ENCODE results near the gene PEX14.
A peak's percentile ranks its signal among the peaks of the same experiment; 100 is the strongest.

The PEX14 gene

DNA sequence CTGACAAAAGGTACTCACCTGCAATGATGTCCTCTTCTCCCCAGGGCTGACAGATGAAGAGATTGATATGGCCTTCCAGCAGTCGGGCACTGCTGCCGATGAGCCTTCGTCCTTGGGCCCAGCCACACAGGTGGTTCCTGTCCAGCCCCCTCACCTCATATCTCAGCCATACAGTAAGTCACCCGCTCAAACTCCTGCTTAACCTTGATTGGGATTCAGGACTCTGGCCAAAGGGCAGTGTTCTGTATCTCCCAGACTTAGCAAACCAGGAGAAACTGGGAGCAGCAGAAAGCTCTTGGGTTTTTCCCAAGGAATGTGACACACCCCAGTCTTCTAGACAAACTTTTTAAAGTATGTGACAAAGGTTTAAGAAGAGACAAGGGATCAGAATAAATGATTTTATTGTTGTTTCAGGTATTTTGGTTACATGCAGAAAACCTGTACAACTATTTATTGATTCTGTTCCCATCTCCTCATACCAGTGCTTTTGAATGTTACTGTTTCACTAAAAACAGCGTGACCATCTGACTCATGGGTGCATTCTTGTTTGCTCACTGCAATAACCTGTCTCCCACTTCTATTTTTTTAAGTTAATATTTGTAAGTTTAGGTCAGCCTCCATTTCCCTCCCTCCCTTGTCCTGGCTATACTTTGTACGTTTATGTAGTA lies 124.6 kb downstream of the PEX14 start:
- DNase-seq: peak; percentile 83

DNA sequence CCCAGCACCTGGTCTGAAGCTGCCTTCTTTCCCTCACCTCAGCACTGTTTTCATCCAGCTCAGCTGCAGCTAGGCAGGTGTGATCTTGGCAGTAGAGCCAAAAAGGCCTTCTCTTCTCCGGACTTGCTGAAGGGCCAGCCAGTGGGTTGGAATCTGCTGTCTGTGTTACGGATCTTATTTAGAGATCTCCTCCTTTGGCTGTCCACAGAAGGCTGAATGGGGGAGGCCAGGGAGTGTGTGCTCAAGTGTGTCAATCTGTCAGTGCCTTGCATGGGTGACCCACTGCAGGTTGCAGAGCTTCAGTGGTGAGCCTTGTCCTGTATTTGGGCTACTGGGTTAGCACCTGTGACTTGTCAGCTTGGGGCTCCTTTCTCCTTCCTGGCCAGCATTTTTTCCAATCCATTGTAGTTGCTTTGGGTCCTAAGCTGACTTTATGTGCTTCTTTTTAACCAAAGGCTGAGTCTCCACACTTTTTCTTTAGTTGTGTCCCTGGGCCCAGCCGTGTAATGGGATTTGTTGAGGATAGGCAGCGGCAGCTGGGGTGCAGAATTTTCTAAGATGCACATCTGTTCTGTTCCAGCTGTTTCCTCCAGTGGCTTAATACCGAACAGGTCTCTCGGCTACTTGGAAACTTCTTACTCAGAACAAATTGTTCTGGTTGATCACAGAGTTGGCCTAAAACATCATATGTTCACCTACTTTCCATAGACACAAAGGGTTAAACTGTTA lies 126.8 kb downstream of the PEX14 start:
- DNase-seq: no peak

DNA sequence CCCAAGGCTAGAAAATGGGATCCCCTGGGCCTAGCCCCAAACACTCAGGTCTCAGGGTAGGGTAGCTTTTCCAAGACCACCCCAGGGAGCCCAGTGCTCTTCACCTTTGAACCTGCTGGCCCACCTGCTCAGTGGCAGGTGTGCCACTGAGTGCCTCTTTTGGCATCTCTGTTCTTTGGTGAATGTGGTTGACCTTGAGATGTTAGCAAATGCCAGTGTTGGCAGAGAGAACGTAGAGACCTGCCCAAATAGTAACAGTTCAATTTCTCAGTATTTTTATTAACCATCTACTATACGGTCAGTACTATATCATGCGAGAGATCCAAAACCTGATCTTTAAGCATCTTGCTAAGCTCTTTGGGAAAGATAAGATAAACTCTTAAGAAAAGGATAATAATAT lies 128.2 kb downstream of the PEX14 start:
- DNase-seq: no peak

GRCh38 chr1:10604966-10605365 lies 130.2 kb downstream of the PEX14 start:
- DNase-seq: no peak

DNA sequence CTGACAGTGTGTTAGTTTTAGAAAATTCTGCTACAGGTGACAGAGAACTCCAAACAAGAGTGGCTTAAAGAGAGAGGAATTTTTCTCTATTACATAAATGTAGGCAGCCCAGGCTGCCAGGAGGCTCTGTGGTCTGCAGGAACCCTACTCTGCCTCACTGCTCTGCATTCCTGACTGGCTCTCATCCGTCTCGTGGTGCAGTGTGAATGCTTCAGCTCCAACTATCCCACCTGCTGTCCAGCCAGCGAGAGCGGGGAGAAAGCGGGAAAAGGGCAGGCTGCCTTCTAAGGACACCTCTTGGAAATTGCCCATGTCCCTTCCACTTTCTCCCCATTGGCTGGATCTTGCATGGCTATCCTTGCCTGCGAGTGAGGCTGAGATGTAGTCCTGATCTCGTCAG lies 131.3 kb downstream of the PEX14 start:
- no peak for DNase-seq

GRCh38 chr1:10607228-10607627 lies 132.5 kb downstream of the PEX14 start:
- DNase-seq: no peak

- no peak for DNase-seq
Measured at GRCh38 chr1:10608690-10609089, 133.9 kb downstream of the PEX14 start.

GRCh38 chr1:10610901-10611600 lies 136.3 kb downstream of the PEX14 start:
- peak; percentile 27 for DNase-seq

DNA sequence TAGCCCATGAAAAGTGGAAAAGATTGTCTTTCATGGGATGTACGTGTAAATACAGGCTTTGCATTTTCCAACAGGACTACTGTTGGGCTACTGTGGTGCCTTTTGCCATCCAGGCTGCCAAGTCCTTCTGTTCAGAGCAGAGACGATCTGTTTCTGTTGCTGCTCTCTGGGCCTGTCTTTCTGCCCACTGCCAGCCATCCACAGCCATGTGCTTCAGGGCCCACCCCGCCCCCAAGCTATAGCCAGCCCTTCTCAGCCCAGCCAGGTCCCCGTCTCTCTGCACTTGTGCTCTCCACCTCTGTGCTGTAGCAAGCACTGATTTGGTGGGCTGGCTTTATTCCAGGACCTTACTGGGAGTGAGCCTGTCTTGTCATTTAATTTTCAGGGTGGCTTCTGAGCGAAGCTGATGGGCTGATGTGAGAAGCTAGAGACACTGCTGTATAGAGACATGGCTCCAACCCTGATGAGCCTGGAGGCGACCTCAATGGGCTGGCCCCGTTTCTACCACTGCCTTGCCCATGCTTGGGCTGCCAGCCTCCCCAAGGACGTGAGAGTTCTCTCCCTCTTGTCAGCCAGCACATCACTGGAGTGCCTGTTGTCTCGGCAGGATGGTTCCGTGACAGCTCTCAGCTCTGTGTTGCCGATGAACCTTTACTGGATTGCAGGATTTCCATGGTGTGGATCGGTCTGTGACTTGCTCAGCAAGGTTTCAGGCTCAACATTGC lies 137.8 kb downstream of the PEX14 start:
- no peak for DNase-seq

DNA sequence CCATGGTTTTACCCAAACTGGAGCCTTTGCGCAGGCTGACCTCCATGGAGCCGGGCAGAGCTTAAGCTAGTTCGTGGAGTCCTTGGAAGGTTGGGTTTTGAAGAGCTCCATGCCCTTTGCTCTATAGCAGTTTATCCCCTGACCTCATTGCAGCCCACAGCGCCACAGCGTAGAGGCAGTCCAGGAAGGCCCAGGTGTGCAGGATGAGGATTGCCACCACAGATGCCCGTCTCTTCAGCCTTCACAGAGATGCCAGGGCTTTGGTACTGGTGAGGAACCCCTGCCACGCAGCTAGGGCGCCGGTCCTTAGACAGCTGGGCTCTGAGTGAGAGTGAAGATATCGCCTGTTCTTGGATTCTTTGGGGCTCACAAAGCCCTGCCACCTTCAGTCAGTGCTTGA lies 138.6 kb downstream of the PEX14 start:
- no peak for DNase-seq

DNA sequence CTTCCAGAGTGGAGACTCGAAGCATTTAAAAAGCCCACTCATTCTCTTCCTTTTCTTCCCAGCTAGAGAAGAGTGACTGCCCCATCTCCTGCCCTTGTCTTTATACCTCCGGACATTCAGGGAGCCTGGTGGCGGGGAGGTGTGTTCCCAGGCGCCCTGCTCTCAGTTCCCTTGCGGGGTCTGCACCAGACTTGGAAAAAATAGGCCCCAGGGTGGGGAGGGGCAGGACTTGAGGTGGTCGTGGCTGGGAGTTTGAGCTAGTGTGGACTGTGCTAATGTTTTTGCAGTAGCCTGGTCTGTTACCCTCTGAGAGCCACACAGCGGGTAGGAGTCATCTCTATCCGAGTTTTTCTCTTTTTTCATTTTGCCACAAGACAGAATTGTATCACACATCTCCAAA lies 139.1 kb downstream of the PEX14 start:
- DNase-seq: no peak

DNA sequence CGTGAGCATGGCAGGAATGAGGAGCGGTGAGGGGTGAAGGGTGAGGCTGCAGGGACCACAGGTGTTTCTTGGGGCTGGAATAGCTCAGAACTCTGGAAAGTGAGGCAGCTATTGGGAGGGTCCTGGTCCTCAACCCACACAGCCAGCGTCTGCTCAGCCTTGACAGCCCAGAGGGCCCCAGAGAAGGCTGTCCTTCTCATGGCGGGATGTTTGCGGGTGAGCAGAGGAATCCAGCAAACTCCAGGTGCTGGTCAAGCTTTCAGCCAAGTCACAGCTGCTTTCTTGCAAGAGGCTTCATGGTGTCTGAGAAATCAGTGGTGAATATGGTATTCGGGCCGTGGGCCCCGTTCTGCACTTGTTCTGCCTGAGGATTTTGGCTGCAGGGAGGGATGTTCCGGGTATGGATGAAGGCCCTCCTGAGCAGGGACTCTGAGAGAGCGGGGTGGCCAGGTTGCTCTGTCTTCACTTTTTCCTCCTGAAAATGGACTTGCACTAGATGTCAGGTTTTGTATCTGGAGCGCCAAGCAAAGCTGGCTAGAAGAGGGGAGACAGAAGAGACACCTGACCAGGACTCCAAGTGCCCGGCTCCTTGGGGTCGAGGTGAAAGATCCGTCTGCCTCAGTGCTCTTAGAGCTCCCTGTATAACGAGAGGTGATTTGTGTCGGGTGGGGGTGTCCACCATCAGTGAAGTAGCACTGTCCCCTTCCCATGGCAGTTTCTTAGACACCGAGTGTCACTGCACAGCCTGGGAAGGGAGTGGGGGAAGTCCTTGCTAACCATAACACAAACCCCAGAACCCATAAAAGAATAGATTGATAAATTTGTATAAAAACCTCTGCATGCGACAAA lies 139.9 kb downstream of the PEX14 start:
- no peak for DNase-seq

GRCh38 chr1:10615332-10615731 lies 140.6 kb downstream of the PEX14 start:
- no peak for DNase-seq

DNA sequence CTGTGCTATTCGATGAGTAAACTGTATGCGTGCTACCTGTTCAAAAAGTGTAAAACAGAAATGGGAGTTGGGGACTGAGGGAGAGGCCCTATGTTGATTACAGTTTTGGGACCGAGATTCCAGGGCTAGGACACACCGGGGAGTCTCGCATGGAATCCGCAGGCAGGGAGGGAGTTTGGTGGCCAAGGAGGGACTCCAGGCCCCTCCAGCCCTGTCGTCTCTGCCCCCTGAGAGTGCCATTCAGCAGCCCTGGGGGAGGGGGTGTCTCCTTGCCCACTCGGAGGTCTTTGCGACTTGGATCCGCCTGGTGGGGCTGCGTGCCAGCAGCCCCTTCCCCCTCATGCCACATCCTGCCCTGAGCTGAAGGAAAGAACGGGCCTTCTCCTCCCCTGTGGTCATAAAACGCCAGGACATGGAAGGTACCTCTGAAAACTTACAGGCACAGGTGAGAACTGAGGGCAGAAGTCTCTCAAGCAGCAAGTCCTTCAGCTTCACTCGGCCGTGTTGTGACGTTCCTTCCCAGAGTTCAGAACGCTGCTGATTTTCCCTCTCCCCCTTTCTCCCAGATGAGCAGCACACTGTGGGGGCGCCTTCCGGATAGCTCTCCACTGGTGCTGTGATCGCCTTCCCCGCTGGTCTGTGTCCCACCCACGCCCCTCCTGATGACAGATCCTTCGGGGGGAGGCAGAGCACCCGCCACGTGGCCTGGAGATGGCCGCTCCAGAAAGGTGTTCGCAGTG lies 141.4 kb downstream of the PEX14 start:
- no peak for DNase-seq

DNA sequence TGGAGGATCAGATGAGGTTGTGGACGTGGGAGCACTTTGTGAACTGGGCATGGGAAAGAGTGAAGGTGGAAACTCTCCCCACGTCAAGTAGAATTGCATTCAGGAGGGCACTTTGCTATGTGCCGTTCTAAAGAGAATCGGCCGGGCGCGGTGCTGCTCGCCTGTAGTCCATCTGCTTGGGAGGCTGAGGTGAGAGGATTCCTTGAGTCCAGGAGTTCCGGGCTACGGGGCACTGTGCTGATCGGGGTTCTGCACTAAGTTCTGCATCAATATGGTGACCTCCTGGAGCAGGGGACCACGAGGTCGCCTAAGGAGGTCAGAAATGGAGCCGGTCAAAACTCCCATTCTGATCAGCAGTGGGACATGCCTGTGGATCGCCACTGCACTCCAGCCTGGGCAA lies 141.9 kb downstream of the PEX14 start:
- no peak for DNase-seq

GRCh38 chr1:10617318-10617717 lies 142.6 kb downstream of the PEX14 start:
- no peak for DNase-seq

GRCh38 chr1:10617931-10618885 lies 143.5 kb downstream of the PEX14 start:
- DNase-seq: no peak

GRCh38 chr1:10620776-10621175 lies 146.0 kb downstream of the PEX14 start:
- no peak for DNase-seq

GRCh38 chr1:10621906-10622305 lies 147.2 kb downstream of the PEX14 start:
- DNase-seq: no peak

Measured in fibroblast of skin of back (primary cell).